GDM1 (cell line): ENCODE measurements around the gene METAP2.
"Not testable (repeated sequence)": the region's sequence is repeated elsewhere in the genome, so short reads cannot be mapped to it uniquely, and the experiment has no call there.

ENCODE experiments used
- DNase-seq: peaks from one replicate; lab custom pipeline; 2025; lab: John Stamatoyannopoulos, UW

Gene METAP2

DNA sequence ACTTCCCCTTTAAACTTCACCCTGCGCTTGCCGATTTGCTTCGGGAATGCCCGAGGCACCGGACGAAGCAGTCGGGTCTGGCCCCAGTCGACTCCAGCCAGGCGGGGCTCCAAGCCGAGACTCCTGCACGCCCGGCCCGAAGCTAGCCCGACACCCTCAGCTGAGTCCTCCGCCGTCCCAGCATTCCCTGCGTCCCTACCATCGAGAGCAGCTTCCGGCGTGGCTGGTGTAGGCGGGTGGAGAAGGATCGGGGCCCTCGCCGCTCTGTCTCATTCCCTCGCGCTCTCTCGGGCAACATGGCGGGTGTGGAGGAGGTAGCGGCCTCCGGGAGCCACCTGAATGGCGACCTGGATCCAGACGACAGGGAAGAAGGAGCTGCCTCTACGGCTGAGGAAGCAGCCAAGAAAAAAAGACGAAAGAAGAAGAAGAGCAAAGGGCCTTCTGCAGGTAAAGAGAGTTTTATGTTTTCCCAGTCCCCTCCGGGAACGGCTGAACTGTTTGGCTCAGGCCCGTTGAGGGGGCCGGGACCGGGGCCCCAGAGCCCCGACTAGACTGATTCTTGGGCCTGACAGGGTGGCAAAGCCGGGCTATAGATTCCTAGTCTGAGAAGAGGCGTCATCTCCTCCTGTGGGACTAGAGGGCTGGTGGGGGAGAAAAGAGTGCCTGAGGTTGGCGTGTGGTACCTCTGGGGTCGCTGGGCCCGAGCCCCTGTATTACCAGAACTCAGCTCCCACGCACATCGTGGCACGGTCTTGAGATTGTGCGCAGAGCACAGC lies at the start of gene METAP2:
TSS of gene METAP2 (plus strand) at position 269 of the 776 bp plus-strand sequence. CDS start at position 297, 28 bp downstream.
- peak; percentile 95 for DNase-seq

DNA sequence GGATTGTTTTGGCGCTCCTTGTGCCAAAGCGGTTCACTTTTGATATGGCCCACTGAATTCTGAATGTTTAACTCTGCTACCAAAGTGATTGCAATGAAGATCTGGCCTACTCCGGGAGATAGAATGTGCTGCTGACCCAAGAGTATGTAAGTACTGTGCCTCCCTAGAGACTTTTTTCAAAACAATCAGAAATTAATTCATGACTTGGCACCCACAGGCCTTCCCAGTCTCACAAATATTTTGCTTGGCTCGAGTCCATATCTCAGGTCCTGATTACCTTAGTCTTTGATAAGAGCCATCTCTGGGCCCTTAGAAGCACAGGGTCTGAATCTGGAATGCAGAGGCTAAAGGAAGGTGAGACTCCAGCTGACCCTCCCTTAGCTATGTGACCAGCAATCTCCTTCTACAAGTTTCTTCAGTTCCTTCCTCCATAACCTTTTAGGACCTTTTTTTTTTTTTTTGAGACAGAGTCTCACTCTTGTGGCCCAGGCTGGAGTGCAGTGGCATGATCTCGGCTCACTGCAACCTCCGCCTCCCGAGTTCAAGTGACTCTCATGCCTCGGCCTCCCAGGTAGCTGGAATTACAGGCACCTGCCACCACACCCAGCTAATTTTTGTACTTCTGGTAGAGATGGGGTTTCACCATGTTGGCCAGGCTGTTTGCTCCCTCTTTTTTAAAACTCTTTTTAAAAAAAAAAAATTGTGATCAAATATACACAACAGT lies 49.5 kb upstream of the METAP2 start:
- DNase-seq, result no peak

DNA sequence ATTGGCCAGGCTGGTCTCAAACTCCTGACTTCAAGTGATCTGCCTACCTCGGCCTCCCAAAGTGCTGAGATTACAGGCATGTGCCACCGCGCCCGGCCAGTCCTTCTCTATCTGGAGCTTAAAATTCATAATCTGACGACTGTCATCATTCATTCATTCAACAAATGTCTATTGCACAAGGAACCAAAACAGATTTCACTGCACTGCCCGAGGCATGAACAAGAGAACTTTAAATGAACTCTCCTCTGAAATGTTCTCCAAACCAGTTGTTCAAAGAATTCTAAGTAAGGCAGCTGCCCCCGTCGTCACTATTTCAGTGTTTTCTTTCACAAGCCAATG lies 44.8 kb upstream of the METAP2 start:
- DNase-seq, result no peak

DNA sequence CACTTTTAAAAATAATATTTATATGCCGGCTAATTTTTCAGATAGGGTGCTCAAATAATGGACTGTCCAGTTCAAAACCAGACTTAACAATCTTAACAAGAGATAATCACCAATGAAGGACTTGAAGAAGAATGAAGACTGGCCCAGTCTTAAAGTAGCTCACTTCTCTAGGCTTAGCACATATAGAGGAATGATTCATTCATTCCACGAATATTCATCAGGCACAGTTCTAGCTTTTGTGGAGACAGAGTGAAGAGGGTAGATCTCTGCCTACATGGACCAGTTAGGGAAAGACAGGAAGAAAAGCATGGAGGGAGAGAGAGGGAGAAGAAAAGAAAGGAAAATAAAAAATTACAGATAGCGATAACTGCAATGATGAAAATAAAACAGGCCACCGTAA lies 42.8 kb upstream of the METAP2 start:
- DNase-seq, result no peak

DNA sequence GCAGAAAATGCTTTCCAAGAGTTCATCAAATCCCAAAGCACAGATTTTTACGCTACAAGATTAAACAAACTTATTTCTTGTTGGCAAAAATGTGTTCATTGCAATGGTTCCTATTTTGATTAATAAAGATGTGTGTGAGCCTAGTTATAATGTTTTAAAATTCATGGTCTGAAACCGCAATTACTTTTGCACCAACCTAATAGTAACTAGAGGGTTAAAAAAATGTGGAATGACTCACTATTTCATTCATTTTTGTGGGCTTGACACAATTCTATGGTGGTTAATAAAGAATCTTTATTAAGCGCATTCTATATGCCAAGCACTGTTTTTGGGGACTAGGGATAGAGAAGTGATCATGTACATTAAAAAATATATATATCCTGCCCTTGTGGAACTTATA lies 38.6 kb upstream of the METAP2 start:
- DNase-seq, result no peak

DNA sequence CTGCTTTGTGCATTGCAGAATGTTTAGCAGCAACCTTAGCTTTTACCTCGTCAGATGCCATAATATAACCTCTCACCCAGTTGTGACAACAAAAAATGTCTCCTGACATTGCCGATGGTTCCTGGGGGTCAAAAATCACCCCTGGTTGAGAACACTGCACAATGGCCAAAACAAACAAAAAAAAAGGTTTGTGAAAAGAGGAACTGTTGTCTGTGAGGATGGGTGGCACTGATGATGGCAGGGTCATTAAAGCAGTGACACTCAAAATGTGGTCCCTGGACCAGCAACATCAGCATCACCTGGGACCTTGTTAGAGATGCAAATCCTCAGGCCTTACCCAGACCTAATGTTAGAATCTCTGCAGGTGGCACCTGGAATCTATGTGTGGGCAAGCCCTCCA lies 36.4 kb upstream of the METAP2 start:
- no peak for DNase-seq

DNA sequence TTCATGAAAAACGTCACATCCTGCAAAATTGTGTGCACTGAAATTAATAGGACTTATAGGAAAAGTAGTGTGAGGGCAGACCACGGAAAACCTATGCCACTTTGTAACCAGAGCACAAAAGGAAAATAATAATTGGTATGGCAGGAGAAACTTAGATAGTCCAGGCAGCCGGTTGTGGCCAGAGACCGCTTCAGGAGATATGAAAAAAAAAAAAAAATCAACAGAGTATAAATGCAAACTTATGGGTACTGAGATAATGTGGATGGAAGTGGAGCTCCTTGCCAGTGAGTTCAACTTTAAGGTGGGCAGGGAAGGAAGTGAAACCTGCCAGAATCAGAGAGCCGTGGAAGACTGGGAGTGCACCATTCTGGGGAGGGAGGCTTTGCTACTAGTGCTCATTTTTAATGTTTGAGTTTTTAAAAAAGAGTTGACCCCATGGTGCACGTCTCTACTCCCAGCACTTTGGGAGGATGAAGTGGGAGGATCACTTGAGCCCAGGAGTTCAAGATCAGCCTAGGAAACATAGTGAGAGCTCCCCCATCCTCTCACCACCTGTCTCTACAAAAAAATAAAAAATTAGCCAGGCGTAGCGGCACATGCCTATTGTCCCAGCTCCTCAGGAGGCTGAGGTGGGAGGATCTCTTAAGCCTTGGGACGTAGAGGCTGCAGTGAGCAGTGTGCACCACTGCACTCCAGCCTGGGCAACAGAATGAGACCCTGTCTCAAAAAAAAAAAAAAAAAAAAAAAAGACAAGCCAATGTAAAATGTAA lies 34.3 kb upstream of the METAP2 start:
- DNase-seq, result no peak

DNA sequence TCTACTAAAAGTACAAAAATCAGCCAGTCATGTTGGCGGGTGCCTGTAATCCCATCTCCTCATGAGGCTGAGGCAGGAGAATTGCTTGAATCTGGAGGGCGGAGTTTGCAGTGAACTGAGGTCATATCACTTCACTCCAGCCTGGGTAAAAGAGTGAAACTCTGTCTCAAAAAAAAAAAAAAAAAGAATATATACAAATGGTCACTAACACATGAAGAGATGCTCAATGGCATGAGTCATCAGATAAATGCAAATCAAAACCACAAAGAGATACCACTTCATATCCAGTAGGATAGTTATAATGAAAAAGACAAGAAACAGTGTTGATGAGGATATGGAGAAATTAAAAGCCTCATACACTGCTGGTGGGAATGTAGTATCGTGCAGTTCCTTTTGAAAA lies 33.6 kb upstream of the METAP2 start:
- DNase-seq, result no peak

DNA sequence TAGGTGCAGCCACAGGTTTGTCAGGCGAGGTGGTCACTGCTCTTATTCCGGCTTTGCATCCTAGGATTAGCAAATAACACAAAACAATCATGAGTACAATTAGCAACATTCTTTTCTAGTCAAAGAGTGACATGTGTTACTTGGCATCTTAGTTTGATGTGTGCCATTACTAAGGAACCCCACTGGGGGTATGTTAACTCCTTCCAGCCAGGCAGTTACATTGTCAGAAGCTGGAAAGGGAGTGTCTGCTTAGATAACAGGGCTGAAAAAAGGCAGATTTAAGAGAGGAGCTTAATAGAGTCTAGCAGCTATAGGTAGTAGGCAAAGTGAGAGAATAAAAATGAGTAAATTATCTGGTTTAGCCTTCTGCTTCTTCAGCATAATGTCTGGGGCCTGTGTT lies 30.5 kb upstream of the METAP2 start:
- DNase-seq, result no peak

DNA sequence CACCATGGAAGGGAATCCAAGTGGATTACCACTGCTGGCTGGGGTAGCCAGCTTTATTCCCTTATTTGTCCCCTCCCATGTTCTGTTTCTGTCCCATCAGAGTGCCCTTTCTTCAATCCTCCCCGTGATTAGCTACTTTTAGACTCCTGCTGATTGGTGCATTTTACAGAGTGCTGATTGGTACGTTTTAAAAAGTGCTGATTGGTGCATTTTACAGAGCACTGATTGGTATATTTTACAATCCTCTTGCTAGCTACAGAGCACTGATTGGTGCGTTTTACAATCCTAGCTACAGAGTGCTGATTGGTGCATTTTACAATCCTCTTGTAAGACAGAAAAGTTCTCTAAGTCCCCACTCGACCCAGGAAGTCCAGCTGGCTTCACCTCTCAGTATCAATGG lies 28.9 kb upstream of the METAP2 start:
- not testable (repeated sequence) for DNase-seq

DNA sequence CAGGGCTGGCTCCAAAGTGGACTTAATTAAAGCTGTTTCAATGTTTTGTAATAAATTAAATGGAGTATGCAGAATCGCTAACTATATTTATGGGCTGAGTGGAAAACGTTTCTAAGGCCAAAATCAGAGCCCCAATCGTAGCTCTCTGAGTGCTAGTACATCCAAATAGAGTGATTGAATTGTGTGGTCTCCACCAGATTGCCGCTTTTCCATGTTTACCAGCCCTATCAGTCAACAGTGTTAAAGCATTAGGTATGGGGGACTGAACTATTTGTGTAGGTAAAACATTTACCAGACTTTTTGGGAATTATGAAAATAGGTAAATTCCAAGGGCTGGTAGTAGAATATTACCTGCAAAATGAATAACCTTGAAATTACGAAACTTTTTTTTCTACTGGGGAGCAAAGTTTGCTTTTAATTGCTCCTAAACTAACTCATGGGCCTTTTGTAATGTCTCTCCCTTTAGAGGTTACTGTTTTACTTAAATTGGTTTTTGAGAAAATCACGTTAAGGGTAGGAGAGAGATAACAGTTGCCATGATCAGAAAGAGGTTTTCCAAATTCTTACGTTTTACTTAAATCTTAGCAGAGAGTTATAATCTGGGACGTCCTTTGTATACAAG lies 28.0 kb upstream of the METAP2 start:
- DNase-seq, result no peak

DNA sequence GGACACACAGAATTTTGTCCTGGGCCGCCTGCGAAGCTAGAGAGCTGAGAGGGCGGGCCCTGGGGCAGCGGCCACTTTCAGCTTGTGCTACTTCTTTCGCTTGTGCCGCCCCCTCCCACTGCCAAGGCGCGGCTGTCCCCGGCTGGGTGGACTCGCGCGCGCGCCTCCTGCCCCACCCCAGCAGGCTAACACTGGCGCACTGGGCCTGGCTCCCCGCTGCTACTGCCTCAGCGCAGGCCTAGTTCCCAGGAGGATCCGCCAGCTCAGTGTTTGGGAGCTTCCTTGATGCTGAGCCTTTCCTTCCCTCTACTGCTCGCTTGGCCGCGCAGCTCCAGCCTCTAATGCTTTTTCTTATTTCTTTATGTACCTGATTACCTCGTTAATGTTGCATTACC lies 27.4 kb upstream of the METAP2 start:
- no peak for DNase-seq

DNA sequence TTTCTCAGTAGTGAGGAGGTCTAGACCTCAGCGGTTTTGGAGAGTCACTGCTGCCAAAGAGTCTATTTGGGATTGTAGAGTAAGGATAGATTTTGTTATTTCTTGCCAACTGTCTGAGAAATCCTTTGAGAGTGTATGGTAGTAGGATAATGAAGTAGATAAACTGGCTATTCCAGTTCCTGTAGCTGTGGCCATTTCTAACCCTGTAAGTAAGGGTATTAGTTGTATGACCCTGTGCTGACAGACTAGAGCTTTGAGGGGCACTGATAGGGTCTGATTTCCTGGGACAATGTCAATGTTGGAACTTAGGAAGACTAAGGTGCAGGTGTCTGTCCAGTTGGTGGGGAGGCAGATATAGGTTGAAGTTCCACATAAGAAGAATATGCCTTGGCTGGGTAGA lies 24.3 kb upstream of the METAP2 start:
- DNase-seq, result not testable (repeated sequence)

DNA sequence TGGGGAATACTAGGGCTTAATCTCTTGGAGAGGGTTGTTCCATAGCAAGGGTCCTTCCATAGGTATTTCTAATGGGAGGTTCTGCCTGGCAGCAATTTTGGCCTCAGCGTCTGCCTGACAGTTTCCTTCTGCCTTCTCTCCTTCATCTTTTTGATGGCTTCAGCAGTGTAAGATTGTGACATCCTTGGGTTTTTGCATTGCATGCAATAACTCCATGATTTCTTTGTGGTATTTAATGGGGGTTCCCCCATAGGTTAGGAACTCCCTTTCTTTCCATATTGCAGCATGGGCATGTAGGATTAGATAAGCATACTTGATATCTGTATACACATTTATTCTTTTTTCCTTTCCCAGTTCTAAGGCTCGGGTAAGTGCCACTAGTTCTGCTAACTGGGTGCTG lies 21.5 kb upstream of the METAP2 start:
- DNase-seq, result not testable (repeated sequence)

DNA sequence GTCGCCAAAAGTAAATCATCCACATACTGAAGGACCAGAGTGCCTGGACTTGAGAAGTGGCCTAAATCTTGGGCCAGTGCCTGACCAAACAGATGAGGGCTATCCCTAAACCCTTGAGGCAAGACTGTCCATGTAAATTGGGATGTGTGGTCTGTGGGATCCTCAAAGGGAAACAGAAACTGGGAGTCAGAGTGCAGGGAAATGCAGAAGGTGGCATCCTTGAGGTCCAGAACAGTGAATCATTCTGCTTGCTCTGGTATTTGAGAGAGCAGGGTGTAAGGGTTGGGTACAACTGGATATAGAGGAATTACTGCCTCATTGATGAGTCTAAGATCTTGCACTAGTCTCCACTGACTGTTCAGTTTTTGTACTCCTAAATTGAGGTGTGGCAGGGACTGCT lies 20.1 kb upstream of the METAP2 start:
- DNase-seq, result not testable (repeated sequence)

DNA sequence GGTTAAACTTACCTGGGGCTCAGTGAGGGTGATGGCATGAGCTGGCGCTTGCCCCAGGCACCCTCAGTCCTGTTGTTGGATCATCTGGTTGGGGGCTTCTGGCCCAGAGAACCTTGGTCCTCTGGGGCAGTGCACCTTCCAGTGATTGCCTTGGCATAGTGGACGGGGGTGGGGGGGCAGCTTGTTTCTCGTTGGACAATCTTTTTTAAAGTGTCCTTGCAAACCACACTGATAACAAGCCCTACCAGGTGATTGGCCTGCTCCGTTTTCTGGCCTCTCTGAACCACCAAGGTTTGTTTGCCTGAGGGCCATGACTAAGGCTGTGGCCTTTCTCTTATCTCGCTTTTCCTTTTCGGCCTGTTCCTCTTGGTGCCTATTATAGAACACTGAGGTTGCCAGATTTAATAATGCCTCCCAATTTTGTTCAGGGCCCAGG lies 19.2 kb upstream of the METAP2 start:
- DNase-seq, result not testable (repeated sequence)

DNA sequence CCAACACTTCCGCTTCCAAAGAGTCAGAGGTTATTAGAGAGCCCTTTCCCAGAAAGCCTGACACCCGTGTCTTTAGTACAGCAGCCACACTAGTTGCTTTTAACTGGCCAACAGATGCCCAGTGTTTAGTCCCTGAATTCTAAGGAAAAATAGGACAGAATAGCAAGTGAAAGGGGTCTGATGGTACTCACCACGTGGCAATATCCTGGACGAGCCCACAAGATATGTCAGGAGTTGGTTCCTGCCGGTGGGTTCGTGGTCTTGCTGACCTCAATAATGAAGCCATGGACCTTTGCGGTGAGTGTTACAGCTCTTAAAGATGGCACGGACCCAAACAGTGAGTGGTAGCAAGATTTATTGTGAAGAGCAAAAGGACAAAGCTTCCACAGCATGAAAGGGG lies 16.3 kb upstream of the METAP2 start:
- DNase-seq, result not testable (repeated sequence)

DNA sequence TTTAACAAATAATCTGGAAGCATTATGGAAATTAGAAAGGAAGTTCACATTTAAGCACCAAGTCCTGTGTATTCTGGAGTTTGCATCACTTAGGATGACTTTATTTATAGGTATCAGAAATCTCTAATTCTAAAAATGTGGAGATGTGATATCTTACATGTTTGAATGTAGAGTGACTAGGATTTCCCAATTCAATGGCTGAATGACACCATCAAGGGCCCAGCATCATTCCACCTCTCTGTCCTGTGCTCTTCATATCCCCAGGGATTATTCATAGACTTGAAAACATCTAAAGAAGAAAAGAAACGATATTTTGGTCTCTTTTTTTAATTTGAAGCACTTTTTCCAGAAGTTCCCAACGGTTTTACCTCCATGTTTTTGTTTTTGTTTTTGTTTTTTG lies 15.2 kb upstream of the METAP2 start:
- DNase-seq, result no peak

DNA sequence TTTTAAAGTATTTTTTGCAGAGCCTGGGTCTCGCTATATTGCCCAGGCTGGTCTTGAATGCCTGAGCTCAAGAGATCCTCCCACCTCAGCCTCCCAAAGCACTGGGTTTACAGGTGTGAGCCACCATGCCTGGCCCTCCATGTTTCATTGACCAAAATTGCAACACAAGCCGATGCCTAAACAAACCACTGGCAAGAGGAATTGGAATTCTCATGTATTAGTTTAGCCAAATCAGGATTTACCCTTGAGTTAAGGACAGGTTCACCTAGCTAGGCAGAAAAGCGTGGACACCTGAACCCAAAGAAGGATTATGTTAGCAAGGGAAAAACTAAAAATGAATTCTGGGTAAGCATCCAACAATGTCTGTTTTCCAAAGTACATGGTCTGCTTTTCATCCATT lies 14.6 kb upstream of the METAP2 start:
- DNase-seq, result no peak

DNA sequence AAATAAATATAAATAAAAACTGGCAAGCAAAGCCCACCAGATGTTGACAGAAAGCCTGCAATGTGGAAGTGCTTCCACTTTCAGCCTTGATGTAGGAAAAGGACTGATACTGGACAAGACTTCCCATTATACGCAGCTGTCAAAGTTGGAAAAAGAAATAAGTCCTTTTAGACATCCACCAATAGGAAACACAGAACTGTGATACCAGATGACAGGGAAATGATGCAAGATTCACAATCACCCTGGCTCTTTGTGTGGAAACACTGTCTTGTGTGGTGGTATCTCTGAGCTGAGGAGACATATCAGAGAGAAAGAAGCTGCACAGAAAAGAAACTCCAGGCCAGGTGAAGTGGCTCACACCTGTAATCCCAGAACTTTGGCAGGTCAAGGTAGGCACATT lies 13.8 kb upstream of the METAP2 start:
- no peak for DNase-seq

DNA sequence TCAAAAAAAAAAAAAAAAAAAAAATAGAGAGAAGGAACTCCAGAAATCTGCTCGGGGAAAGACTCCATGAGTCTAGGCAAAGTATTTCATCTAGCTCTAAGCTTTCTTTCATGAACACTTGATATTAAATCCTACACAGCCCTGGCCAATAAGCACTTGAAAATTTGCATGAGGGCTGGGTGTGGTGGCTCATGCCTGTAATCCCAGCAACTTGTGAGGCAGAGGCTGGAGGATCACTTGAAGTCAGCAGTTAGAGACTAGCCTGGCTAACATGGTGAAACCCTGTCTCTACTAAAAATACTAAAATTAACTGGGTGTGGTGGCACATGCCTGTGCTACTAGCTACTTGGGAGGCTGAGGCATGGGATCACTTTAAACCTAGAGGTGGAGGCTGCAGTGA lies 13.1 kb upstream of the METAP2 start:
- no peak for DNase-seq

DNA sequence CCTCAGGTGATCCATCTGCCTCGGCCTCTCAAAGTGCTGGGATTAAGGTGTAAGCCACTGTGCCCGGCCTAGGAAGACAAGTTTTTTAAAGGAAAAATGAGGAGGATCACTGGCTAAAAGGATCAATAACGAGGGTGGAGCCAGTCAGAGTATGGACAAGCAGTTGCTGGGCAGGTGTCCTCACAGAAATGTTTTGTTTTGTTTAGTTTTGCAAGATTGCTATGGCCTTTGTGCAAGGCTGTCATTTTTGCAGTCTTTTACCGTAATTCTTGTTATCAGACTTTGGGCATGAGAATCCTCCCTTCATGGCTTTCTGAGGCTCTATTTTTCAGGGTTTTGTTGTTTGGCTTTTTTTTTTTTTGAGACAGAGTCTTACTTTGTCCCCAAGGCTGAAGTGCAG lies 11.9 kb upstream of the METAP2 start:
- no peak for DNase-seq
